ENCODE data around the gene CABP4. TPM values are rescaled to one million over a fixed set of nuclear protein-coding genes. Genes with fewer than 3 reads are reported as not detected.

The CABP4 gene
- total RNA-seq, 1 donor from 2014 or later = 0.52 TPM

GRCh38 chr11:67441731-67442351 lies 13.3 kb upstream of the CABP4 start:
- Histone ChIP-seq H3K9ac (ENCODE audit: low read depth in 1 of 3, low read length in 3 of 3) (no peak overlapping the region), H3K27me3 (ENCODE audit: control insufficient read depth in 3 of 3, insufficient read depth in 3 of 3, low read length in 3 of 3) (no peaks in the 10 kb centered on the region), H3K36me3 (ENCODE audit: control insufficient read depth in 3 of 3, insufficient read depth in 3 of 3, low read length in 3 of 3) (peaks cover 4 to 12% (median 5%) of the 10 kb centered on the region in 3 donors), H3K4me1 (ENCODE audit: control insufficient read depth in 3 of 3, insufficient read depth in 3 of 3, low read length in 3 of 3) (peaks cover 25 to 38% (median 28%) of the 10 kb centered on the region in 3 donors), H3K27ac (ENCODE audit: low read depth, low read length) (no peak overlapping the region), H3K9me3 (ENCODE audit: control insufficient read depth in 3 of 3, low read length in 3 of 3) (no peaks in the 10 kb centered on the region), H3K4me3 (ENCODE audit: low read length in 3 of 3) (no peak overlapping the region)

GRCh38 chr11:67442504-67443404 lies 12.4 kb upstream of the CABP4 start:
- H3K27ac ChIP-seq (ENCODE audit: low read depth, low read length) = peak overlapping the region; percentile 80
- peaks cover 4 to 12% (median 5%) of the 10 kb centered on the region in 3 donors for H3K36me3 ChIP-seq (ENCODE audit: control insufficient read depth in 3 of 3, insufficient read depth in 3 of 3, low read length in 3 of 3)
- peak overlapping the region; percentile 74 to 84 (median 76) for H3K9ac ChIP-seq (ENCODE audit: low read depth in 1 of 3, low read length in 3 of 3)
- peak overlapping the region; percentile 62 to 80 (median 71) for H3K4me3 ChIP-seq (ENCODE audit: low read length in 3 of 3)
- no peaks in the 10 kb centered on the region for H3K9me3 ChIP-seq (ENCODE audit: control insufficient read depth in 3 of 3, low read length in 3 of 3)
- no peaks in the 10 kb centered on the region for H3K27me3 ChIP-seq (ENCODE audit: control insufficient read depth in 3 of 3, insufficient read depth in 3 of 3, low read length in 3 of 3)
- H3K4me1 ChIP-seq (ENCODE audit: control insufficient read depth in 3 of 3, insufficient read depth in 3 of 3, low read length in 3 of 3) = peaks cover 25 to 38% (median 28%) of the 10 kb centered on the region in 3 donors

DNA sequence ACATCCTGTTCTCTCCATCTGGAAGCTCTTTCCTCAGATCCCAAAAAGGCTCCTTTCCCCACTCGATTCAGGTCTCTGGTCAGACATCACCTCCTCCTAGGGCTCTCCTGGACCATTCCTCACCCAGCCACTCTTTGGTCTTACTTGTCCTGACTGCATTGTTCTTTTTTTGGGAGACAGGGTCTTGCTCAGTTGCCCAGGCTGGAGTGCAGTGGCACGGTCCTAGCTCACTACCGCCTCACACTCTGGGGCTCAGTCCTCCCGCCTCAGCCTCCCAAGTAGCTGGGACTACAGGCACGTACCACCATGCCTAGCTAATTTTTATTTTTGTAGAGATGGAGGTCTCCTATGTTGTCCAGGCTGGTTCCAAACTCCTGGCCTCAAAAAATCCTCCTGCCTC lies 9.6 kb upstream of the CABP4 start:
- Histone ChIP-seq H3K27me3 (ENCODE audit: control insufficient read depth in 3 of 3, insufficient read depth in 3 of 3, low read length in 3 of 3) (peaks cover 0 to 4% (median 0%) of the 10 kb centered on the region in 3 donors), H3K9ac (ENCODE audit: low read depth in 1 of 3, low read length in 3 of 3) (no peak overlapping the region), H3K4me3 (ENCODE audit: low read length in 3 of 3) (no peak overlapping the region), H3K36me3 (ENCODE audit: control insufficient read depth in 3 of 3, insufficient read depth in 3 of 3, low read length in 3 of 3) (peaks cover 0 to 7% (median 4%) of the 10 kb centered on the region in 3 donors), H3K27ac (ENCODE audit: low read depth, low read length) (no peak overlapping the region), H3K9me3 (ENCODE audit: control insufficient read depth in 3 of 3, low read length in 3 of 3) (no peaks in the 10 kb centered on the region), H3K4me1 (ENCODE audit: control insufficient read depth in 3 of 3, insufficient read depth in 3 of 3, low read length in 3 of 3) (peaks cover 13 to 22% (median 16%) of the 10 kb centered on the region in 3 donors)

DNA sequence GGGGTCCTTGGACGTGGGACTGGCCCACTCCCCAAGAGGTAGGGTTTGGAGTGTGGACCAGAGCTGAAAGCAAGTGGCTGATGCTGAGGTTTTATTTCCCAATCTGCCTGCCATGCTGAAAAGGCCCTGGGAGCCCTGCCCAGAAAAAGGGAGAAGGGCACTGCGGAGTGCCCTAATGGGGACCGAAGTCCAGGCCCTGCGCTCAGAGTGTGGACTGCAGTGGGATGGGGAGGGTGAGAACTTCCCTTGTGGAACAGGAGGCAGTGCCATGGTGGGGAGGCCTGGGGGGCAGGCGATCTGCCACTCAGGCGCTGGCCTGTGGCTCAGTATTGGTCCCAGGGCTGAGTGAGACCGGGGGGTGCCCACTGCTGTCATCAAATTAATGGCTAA lies 6.9 kb upstream of the CABP4 start:
- peaks cover 0 to 8% (median 7%) of the 10 kb centered on the region in 3 donors for H3K4me1 ChIP-seq (ENCODE audit: control insufficient read depth in 3 of 3, insufficient read depth in 3 of 3, low read length in 3 of 3)
- H3K27me3 ChIP-seq (ENCODE audit: control insufficient read depth in 3 of 3, insufficient read depth in 3 of 3, low read length in 3 of 3) = peaks cover 0 to 4% (median 0%) of the 10 kb centered on the region in 3 donors
- no peak overlapping the region for H3K9ac ChIP-seq (ENCODE audit: low read depth in 1 of 3, low read length in 3 of 3)
- H3K9me3 ChIP-seq (ENCODE audit: control insufficient read depth in 3 of 3, low read length in 3 of 3) = no peaks in the 10 kb centered on the region
- H3K27ac ChIP-seq (ENCODE audit: low read depth, low read length) = no peak overlapping the region
- no peak overlapping the region for H3K4me3 ChIP-seq (ENCODE audit: low read length in 3 of 3)
- H3K36me3 ChIP-seq (ENCODE audit: control insufficient read depth in 3 of 3, insufficient read depth in 3 of 3, low read length in 3 of 3) = no peaks in the 10 kb centered on the region

GRCh38 chr11:67449116-67449844 lies 5.9 kb upstream of the CABP4 start:
- Histone ChIP-seq H3K9me3 (ENCODE audit: control insufficient read depth in 3 of 3, low read length in 3 of 3) (no peaks in the 10 kb centered on the region), H3K9ac (ENCODE audit: low read depth in 1 of 3, low read length in 3 of 3) (no peak overlapping the region), H3K36me3 (ENCODE audit: control insufficient read depth in 3 of 3, insufficient read depth in 3 of 3, low read length in 3 of 3) (no peaks in the 10 kb centered on the region), H3K4me1 (ENCODE audit: control insufficient read depth in 3 of 3, insufficient read depth in 3 of 3, low read length in 3 of 3) (peaks cover 0 to 8% (median 7%) of the 10 kb centered on the region in 3 donors), H3K4me3 (ENCODE audit: low read length in 3 of 3) (no peak overlapping the region), H3K27ac (ENCODE audit: low read depth, low read length) (no peak overlapping the region), H3K27me3 (ENCODE audit: control insufficient read depth in 3 of 3, insufficient read depth in 3 of 3, low read length in 3 of 3) (peaks cover 0 to 4% (median 0%) of the 10 kb centered on the region in 3 donors)

DNA sequence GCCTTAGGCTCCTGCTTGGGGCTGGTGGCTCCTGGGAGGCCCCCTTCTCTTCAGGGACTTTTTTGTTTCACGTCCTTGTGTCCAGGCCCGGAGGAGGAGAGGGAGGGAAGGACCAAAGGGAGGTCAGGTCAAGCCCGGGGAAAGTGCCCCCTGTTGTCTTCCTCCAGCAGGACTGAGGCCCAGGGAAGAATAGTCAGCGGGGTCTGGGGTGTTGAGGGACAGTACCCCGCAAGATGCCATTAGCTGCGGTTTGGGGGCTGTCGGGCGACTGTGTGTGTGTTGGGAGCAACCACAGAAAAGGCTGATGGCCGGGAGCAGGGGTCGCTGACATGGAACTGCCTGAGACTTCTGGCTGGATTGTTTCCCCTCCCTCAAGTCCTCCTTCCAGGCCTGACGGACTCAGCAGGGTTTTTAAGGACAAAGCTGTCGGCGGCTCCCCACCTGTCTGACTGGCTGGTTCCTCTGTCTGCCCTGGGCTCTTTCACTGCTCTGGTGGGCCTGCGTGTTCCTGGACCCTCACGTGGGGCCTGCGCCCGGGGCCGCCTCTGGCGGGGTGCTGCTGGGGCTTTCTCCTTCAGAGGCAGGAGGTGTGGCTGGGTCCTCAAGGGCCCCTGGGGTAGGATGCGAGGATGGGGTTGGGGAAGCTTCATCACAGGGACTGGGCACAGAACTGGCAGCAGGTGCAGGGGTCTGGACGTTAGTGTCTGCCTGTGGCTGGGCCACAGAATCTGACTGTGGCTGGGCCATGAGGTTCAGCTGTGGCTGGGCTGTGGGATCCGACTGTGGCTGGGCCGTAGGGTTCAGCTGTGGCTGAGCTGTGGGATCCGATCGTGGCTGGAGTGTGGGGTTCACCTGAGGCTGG lies 4.1 kb upstream of the CABP4 start:
- H3K4me3 ChIP-seq (ENCODE audit: low read length in 3 of 3) = no peak overlapping the region
- no peaks in the 10 kb centered on the region for H3K9me3 ChIP-seq (ENCODE audit: control insufficient read depth in 3 of 3, low read length in 3 of 3)
- no peak overlapping the region for H3K27ac ChIP-seq (ENCODE audit: low read depth, low read length)
- H3K27me3 ChIP-seq (ENCODE audit: control insufficient read depth in 3 of 3, insufficient read depth in 3 of 3, low read length in 3 of 3) = peaks cover 0 to 6% (median 4%) of the 10 kb centered on the region in 3 donors
- no peaks in the 10 kb centered on the region for H3K36me3 ChIP-seq (ENCODE audit: control insufficient read depth in 3 of 3, insufficient read depth in 3 of 3, low read length in 3 of 3)
- no peak overlapping the region for H3K9ac ChIP-seq (ENCODE audit: low read depth in 1 of 3, low read length in 3 of 3)
- H3K4me1 ChIP-seq (ENCODE audit: control insufficient read depth in 3 of 3, insufficient read depth in 3 of 3, low read length in 3 of 3) = peaks cover 0 to 8% (median 7%) of the 10 kb centered on the region in 3 donors

- Histone ChIP-seq H3K9me3 (ENCODE audit: control insufficient read depth in 3 of 3, low read length in 3 of 3) (no peaks in the 10 kb centered on the region), H3K9ac (ENCODE audit: low read depth in 1 of 3, low read length in 3 of 3) (no peak overlapping the region), H3K27me3 (ENCODE audit: control insufficient read depth in 3 of 3, insufficient read depth in 3 of 3, low read length in 3 of 3) (peaks cover 0 to 6% (median 4%) of the 10 kb centered on the region in 3 donors), H3K4me3 (ENCODE audit: low read length in 3 of 3) (no peak overlapping the region), H3K36me3 (ENCODE audit: control insufficient read depth in 3 of 3, insufficient read depth in 3 of 3, low read length in 3 of 3) (no peaks in the 10 kb centered on the region), H3K4me1 (ENCODE audit: control insufficient read depth in 3 of 3, insufficient read depth in 3 of 3, low read length in 3 of 3) (peaks cover 0 to 8% (median 7%) of the 10 kb centered on the region in 3 donors), H3K27ac (ENCODE audit: low read depth, low read length) (no peak overlapping the region)
Measured at GRCh38 chr11:67451658-67451976, 3.5 kb upstream of the CABP4 start.

DNA sequence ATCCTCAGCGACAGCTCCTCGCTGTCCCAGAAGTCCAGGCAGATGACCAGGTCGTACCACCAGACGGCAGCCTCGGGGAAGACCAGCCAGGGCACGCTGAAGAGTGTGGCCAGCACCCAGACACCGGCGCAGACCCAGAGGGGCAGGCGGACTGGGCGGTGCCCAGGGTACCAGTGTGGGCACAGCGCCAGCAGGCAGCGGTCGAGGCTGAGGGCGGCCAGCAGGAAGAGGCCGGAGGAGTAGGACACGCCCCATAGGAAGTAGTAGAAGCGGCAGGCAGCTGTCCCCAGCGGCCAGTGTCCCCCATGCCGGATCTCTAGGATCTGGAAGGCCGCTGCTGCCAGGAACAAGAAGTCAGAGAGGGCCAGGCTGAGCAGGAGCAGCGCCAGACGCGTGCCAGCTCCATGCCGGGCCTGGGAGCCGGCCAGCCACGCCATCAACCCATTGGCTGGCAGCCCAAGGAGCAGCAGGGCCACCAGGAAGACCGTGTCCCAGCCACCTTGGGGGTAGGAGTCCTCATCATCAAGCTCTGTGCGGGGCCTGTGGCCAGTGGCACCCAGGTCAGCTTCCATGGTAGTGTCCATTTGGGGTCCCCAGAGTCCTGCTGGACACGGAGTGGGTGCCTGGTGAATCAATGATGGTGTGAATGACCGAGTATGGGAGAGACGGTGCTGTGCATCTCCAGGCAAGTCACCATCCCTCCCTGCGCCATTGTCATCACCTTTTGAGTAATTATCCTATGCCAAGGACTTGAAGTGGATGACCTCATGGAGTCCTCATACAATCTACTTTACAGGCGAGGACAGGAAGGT lies 2.8 kb upstream of the CABP4 start, which contains the start of gene GPR152:
GPR152 (minus strand) TSS at position 589 of the 812 bp plus-strand sequence; CDS start at position 584, 5 bp downstream.
- Histone ChIP-seq H3K4me3 (ENCODE audit: low read length in 3 of 3) (peak within 1 kb of the TSS; percentile 43 to 64 (median 54)), H3K9me3 (ENCODE audit: control insufficient read depth in 3 of 3, low read length in 3 of 3) (no peaks in the 10 kb centered on the region), H3K36me3 (ENCODE audit: control insufficient read depth in 3 of 3, insufficient read depth in 3 of 3, low read length in 3 of 3) (no peaks in the 10 kb centered on the region), H3K9ac (ENCODE audit: low read depth in 1 of 3, low read length in 3 of 3) (peak within 1 kb of the TSS in 2 of 3 donors; percentile 58 to 73), H3K4me1 (ENCODE audit: control insufficient read depth in 3 of 3, insufficient read depth in 3 of 3, low read length in 3 of 3) (peaks cover 0 to 8% (median 7%) of the 10 kb centered on the region in 3 donors), H3K27me3 (ENCODE audit: control insufficient read depth in 3 of 3, insufficient read depth in 3 of 3, low read length in 3 of 3) (peaks cover 0 to 6% (median 4%) of the 10 kb centered on the region in 3 donors), H3K27ac (ENCODE audit: low read depth, low read length) (no peak within 1 kb of the TSS)

Data from skeletal muscle tissue (tissue), 4 donors.